ENCODE data around the gene SSBP2.
A peak's percentile ranks its signal among the peaks of the same experiment; 100 is the strongest.

Gene SSBP2

DNA sequence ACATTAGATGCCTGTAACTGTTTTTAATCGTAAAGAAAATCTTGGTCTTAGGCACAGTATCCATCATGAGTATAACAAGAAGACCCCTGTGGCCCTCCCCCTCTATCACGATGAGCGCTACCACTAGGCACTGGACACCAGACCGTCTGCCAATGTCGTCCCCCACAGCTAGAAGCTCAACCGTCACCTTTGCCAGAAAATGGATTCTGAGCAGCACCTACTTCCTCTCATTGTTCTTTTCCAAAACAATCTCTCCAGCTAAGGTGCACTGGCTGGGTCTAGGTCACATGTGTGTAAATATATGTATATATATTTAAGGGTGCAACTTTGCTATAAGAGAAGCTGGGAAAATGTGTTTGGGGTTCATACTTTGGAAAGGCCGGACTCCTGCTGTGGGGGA is 15.7 kb upstream of the SSBP2 start:
- DNase-seq = no peak

DNA sequence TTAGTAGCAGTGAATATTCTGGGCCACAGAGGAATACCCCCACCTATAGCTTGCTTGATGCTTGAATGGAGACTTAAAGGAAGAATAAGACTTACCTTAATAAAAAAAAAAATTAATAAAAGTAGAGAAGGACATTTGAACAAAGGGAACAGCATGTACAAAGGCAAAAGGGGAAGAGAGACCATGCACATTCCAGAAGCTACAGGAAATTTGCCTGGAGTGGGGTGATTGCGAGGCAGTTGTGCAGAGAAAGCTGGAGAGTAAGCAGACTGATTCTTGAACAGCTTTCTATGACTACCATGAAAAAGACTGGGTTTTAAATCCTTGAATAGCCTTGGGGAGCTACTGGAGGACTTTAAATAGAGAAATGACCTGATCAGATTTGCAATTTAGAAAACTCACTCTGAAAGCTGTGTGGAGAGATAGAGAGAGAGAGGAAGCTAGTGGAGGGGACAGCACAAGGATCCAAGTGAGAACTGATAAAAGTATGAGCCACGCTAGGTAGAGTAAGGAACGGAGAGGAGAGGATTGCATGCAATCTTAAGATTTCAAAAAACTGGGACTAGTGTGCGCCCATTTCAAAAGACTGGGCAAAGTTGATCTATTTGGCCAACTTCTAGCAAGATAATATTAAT is 12.5 kb upstream of the SSBP2 start:
- no peak for DNase-seq

DNA sequence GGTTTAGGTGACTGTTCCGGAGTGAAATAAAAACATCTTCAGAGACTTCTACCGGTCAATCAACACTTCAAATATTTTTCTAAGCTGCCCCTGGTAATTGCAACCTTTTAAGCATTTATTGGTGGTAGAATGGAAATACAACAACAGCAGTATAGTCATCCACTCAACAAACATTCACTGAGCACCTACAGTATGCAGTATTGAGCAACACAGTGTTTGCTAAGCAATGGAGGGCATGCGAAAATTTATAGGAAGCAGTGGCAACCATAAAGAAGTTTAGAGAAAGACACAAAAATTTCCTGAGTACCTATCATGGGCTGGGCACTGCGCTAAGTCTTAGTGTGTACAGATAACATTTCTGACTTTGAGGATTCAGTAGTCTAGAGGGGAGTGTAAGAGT is 12.0 kb upstream of the SSBP2 start:
- no peak for DNase-seq

DNA sequence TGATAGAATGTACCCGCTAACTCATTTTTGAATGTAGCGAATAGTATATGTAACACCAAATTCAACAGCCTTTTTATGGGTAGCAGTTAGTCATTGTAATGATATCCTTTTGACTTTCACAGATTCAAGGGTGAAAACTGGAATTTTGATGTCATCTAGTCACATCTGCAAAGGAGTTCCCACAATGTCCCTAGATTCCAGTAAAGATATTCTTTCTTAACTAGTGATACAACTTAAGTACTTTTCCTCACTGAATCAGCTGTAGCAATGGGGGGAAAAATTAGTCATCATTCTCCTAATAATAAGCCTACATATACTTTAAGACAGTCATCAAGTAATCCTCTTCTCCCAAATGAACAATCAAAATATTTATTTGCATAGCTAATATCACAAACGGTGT is 11.5 kb upstream of the SSBP2 start:
- DNase-seq = no peak

DNA sequence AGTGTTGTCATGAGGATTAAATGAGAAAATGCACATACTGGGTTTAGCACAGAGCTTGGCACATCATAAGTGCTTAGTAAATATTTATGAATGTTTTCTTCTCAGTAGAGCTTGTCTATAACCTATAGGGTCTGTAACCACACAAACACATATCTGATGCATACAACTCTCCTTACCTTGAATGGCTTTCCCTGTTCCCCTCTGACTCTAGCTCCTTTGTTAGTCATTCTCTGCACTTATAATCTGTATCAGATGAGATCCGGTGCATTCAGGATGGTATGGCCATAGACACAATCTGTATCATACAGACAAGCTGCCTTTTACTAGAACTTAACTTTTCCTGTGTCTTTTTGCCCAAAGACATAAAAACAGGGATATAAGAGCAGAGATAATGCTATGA is 11.1 kb upstream of the SSBP2 start:
- no peak for DNase-seq

DNA sequence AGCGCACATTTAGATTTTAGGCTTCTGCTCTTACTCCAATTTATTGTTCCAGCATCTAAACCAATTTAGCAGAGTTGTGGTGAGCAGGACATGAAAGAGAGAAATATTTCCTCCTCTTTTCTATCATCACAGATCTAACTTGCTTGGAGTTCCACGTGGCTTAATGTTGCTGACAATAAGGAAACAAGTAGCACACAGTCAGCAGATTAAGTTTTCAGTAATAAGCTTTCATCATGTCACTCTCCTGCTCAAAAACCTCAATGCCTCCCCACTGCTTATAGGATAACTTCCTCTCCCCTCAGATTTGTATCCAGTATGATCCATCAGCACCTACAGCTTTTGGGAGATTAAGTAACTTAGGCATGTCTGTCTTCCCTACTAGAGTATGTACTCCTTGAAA is 10.4 kb upstream of the SSBP2 start:
- no peak for DNase-seq

DNA sequence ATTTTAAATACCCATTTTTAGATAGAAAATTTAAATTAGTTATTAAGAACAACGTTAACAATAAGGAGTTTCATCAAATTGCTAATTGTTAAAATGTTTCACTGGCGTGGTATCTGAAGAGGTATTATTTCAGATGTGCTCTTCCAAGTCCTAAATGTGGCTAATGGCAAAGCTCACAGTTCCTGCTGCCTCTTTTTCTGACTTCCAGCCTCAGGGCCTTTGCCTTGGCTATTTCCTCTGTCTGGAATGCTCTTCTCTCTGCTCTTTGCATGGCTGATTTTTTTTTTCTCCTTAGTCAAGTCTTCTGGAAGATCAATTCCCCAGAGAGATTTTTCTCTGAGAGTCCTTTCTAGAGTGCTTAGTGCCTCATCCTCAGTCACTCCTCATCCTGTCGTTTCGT is 9.6 kb upstream of the SSBP2 start:
- no peak for DNase-seq

DNA sequence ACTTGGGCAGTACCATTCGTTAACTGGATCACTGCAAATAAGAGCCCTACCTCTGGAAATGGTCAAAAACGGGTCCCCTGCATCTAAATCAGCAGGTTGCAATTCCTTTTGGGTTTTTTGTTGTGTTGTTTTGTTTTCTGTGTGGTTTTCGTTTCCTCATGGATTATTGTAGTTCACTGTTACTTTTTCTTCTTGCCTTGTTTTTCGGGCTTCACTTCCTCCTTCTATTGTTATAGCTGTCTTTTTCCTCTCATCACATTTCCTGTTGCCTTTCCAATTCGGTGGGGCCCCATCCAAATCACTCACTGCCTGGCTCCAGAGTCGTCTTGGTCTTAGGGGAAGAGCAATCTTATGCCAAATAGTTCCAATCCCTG is 8.7 kb upstream of the SSBP2 start:
- DNase-seq = no peak

DNA sequence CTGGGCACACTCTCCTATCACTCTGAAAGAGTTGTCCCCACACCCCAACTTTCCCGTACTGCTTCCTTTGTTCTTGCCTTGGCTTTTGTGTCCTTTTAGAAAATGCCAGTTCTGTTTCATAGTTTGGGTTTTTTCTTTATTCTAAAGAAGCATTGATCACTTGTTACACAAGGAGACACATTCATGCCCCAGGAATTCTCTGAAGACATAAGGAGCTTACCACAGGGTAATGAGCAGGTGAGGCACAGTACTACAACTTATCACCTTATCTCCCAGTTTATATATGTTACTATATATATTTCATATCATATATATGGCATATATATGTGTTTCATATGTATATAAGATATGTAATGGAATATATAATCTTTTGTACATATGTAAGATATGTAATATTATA is 6.5 kb upstream of the SSBP2 start:
- no peak for DNase-seq

DNA sequence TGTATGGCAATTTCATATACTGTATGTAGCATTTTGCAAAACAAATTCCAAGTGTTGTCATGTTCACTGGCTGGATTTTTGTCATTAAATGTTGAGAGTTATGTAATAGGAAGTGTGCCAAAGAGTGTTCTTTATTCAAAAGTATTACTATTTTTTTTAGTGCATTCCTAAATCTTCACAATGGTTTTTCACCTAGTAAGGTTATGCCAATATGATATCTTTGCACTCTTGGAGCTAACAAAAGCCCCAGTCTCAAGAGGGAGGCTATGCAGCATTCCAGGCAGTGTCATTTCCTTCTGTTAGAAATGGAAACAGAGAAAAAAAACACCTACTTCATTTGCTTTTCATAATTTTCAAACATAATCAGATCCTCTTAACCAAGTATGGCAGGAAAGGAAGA is 5.1 kb upstream of the SSBP2 start:
- DNase-seq = no peak

DNA sequence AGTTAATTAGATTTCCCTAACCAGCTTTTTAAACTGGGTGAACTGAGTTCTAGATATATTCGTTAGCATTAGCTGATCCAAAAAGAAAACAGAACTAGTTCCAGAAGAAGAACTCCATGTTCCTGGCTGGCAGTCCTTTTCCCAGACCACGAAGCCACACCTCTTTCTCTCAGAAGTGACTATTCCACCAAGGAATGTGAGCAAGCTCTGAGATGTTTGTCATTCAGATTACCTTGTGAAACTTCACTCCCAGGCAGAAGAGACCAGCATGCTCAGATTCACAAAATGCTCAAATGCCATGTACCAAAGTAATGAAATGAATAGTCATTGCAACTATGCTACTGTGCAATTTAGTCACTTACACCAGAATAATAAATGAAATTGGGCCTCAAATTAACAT is 4.4 kb upstream of the SSBP2 start:
- DNase-seq = no peak

DNA sequence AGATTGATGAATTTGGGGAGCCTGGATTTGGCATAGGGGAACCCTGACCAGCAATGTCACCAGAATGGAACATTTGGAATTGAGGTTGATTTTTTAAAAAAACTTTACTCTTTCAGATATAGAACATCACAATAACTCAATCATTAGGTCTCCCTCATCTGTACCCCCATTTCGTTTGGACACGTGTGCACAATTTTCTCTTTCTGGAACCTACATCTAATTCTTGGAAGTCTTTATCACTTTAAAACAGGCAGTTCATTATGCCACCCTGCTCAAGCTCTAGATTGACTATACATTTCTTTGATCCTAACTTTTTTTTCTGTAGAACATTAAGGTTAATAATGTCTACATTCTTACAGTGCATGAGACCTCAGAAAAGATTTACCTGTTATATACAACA is 3.7 kb upstream of the SSBP2 start:
- DNase-seq = no peak

DNA sequence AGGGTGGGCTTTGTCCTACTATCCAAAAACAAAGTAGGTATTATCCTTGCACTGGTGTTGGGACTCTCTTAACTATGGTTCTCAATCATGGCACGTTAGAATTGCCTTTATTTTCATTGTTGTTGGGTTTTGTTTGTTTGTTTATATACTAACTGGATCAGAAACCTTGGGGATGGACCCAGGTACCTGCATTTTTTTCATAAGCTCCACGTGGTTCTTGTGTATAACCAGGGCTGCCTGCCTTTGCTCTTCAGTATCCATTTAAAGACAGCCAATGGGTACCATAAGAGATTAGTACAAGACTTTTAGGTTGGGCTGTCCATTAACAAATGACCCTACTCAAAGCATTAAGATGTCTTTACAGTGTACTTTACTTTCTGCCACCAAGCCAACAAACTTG is 2.5 kb upstream of the SSBP2 start:
- DNase-seq = no peak

DNA sequence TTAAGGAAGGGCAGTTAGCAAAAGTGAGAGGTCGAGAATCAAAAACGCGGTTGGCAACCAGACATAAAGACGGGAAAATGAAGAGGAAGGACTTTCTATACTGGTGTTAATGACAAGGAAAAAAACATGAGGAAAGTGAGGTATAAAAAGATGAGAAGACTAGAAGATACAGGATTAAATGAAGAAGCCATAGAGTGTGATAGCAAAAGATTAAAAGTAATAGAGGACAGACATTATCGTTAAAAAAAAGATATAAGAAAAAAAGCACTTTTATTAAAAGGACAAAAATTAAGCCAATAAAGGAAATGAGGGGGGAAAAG is 1.7 kb upstream of the SSBP2 start:
- DNase-seq = no peak

DNA sequence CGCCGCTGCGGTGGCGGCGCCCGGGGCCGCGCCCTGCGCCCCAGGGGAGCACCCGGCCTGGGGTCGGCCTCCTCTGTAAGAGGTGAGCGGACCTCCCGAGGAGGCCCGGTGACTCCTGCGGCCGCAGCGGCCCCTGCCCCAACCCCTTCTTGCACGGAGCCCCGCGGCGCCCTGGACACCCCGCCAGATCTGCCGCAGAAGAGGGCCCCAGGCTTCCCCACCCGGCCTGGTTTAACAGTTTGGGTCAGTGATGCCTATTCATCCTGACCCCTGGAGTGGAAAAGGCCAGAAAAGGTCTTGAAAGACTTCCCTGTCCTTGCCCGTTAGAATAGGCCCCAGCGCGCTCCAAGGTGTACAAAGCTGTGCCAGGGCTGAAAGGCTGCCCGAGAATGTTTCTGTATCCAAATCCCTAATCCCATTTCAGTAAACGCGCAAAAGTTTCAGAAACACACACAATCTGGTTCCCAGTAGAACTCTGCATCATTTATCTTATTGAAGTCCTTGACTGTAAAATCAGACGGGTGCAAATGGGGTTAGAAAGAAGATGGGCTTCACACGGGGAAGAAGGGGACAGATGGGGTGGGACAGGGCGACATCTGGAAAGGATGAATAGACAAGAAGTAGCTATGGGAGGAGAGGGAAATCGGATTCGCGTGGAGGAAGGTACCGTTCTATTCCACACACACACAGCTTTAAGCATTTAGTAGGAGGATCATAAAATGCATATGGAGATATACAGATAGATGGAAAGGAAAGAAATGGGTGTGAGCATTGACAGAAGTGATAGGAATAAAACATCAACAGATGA is 1.1 kb upstream of the SSBP2 start:
- peak in 1 of 2 experiments; percentile 23 for DNase-seq

DNA sequence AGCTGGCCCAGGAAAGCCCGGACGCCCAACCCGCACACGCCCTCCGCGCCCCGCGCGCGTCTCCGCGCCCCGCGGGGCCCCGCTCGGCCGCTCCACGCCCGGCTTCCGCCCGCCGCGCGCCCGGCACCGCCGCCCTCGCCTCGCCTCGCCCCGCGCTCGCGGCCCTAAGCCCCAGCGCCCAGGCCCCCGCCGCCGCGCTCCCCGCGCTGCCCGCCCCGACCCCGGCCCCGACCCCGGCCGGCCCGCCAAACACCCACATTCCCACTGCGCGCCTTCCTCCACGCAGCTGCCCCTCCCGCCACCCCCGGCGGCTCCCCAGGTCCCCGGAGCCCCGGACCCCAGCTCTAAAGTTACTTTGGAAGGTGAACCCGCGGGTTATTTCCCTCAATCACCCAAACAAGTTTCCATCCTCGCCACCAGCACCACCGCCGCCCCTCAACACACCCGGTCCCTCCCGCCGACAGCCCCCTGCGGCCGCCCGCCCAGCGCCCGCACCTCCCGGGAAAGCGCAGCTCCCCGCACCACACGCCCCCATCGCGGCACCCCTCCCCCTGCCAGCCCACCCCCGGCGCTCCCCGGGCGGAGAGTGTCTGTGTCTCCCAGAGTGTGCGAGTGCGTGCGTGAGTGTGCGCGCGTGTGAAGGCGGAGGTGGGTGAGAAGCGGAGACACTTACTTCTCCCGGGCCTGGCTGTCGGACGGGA is 439 bp downstream of the SSBP2 start:
- DNase-seq = no peak

DNA sequence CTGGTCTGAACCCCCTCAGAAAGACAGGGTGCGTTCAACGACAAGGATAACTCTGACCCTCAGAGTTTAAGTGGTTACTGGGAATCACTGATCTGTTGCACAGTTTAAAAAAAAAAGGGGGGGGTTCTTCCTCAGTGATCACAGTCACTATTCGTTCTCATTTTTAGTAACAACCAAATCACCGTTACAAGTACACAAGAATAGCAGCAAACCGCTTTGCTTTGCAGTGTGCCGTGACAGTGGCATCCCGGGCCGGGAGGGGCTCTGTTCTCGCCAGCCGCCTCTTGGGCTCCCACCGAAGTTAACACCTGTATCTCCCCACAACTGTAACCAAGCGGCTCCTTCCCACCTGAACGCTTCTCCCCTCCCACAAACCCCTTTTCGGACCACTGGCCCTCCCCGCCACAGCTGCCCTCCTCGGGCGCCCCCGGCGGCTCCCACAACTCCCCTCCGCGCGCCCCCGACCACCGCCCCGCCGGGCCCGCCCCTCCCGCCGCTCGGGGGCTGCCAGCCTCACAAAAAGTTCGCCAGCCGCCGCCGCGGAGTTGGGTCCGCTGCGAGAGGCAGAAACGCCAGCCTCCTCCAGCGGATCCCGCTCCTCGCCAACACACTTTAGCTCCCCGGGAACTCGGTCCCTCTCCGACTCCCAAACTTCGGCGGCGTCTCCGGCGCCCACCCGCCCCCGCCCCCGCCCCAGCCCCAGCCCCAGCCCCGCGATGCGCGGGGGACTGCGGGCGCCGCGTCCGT is 1.2 kb downstream of the SSBP2 start:
- peak; percentile 31 to 50 for DNase-seq

DNA sequence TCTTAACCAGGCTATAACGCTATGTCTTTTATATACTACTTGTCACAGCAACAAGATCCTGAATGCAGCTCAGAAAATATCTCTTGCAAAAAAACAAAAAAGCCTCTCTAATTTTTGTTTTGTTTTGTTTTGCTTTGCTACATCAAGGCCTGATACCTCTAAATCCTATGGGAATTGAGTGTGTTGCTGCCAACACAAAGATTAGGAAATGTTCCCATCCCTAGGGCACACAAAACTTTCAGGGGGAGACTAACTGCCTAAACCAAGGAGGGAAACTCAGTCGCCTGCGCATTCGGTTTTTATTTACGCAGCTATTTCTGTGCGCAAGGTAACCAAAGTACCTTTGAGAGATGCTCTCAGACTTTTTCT is 1.7 kb downstream of the SSBP2 start:
- peak in 1 of 2 experiments; percentile 31 for DNase-seq

DNA sequence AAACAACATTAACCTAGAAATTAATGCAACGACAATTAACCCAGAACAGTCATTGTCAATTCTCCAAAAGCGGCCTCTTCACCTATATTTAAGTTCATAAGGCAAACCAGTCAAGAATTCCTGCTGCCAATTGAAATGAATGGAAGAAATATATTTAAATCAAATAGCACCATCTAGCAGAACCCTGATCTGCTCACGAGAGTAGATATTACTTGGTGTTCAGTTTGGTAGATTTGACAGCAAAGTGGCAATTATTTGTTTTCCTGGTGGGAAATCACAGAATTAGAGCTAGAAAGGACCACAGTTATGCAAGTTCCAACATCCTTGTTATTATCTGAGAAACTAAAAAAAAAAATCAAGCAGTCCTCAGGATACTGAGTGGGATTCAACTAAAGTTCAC is 2.3 kb downstream of the SSBP2 start:
- no peak for DNase-seq

DNA sequence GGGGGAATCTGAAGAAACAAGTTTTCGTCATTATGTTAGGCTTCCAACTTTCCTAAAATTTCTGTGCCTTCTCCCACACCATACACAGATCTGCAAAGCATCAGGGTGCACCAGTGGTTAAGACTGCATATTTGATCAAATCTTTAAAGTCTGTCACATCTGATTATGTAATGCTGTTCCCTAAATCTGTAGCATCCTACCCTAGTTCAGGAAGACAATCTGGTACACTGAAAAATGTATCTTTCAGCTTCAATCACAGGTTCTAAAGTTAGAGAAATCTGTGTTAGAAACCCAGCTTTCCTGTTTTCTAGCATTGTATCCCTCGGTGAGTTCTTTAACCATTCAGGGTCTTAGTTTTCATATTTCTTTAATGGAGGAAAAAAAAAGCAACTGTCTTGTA is 3.9 kb downstream of the SSBP2 start:
- DNase-seq = no peak

DNA sequence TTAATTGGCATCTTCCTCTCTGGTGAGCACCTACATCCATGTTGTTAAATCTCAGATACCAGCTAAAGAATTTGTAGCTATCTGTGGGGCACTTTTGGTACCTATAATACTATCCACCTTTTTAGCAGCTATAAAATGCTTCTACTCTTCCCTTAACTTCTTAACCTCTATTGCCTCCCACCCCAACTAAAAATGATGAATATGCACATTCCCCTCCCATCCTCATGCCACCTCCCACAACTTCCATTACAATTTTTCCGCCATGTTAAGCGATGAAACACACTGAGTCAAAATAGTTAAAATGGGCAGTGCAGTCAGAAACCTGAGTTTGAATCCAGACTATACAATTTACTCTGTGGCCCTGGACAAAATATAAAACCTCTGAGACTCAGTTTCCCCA is 10.1 kb downstream of the SSBP2 start:
- no peak for DNase-seq

DNA sequence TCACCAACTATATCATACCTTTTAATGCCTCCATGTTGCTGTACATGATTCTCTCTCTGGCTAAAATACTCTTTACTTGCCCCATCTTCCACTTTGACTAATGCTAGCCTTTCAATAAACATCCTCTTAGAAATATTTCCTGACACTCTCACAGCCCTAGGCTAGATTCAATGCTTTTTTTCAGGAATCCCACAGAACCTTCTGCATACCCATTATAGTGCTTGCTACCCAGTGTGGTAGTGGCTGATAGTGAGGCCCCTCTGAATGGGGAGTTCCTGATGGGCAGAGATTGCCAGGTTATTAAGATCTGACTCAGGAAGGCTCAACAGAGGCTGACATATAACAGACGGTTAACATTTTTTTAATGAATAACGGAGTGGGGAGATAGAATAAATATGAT is 11.6 kb downstream of the SSBP2 start:
- DNase-seq = no peak

DNA sequence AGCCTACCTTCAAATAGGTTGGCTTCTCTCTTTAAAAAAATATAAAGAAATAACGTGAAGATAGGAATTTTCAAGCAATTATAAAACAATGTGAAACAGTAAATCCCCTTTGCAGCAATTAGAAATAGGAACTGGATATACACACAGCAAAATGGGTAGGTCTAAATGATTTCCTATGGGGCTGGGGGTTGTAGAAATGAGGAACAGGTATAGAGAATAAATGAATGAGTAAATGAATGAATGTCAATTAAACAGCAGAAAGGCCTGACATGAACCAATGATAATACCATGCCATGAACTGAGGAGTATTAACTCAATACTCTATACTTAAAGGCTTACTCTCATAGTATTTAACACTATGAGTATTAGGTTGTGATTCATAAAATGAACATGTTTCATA is 21.6 kb downstream of the SSBP2 start:
- no peak for DNase-seq

DNA sequence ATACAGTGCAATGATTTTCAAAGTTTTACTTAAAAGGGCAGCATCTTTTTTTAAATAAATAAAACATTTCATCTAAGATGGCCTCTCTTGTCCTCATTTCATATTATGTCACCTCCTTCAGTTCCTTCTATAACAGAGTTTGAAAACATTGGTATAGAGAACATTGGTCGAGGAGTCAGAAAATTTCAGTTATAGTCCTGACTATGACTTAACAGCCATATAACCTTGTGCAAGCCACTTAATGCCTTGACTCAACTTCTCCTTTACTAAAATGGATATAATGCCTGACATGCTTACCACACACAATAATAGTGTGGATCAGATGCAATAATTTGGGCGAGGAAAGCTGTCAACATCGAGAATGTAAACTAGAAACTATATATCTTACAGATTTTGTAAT is 22.6 kb downstream of the SSBP2 start:
- DNase-seq = no peak
